BJ (cell line): ENCODE data around the gene INSL3. TPM values are rescaled to one million over a fixed set of nuclear protein-coding genes. Genes with fewer than 3 reads are reported as not detected.

ENCODE experiments used
- CTCF ChIA-PET: fragments of 350-600 bp; formaldehyde crosslinking; extraction: SDS; loops from one replicate; lab custom pipeline; 2021; ENCODE audit warnings: antibody characterized with exemption, inconsistent platforms; lab: Yijun Ruan, JAX
- POLR2A ChIA-PET: fragments of 300-600 bp; sonication (Branson Sonifier 250); formaldehyde crosslinking; extraction: SDS; loops from one replicate; lab custom pipeline; 2021; ENCODE audit warnings: antibody characterized with exemption; lab: Charles Lee
- DNase-seq: peaks from one replicate; pipeline ENCODE4 v3.0.0-alpha.2; 2011; ENCODE audit warnings: low read depth
- H3K27me3 ChIP-seq: 2 replicates; pipeline ENCODE4 v1.6.0; 2011; ENCODE audit warnings: low read length; ENCODE audit not compliant: control insufficient read depth, insufficient read depth
- H3K36me3 ChIP-seq: 2 replicates; pipeline ENCODE4 v1.5.1; 2011; ENCODE audit warnings: low read length; ENCODE audit not compliant: control insufficient read depth, insufficient read depth
- H3K4me3 ChIP-seq: 2 replicates; pipeline ENCODE4 v1.5.1; 2011; ENCODE audit warnings: low read depth, mild to moderate bottlenecking, control low read depth, low read length
- polyA plus RNA-seq: library from polyadenylated mRNA; depleted of rRNA; stranded (reverse); fragments of >200 nt; gene quantifications from 2 replicates; pipeline ENCODE4 v1.2.3, GENCODE V29; 2011
- TF ChIP-seq, protein P1 (sequence below): IDR thresholded peaks from 2 replicates; pipeline ENCODE4 v1.5.1; 2011; ENCODE audit warnings: low read depth, mild to moderate bottlenecking, control low read depth, inconsistent platforms, low read length, moderate library complexity; ENCODE audit not compliant: insufficient read depth

The INSL3 gene
- polyA plus RNA-seq, 1 experiment: 0.18 TPM

- Histone ChIP-seq H3K27me3 (peaks cover 7% of the 10 kb centered on the region), H3K36me3 (peaks cover 26% of the 10 kb centered on the region), H3K4me3 (no peak overlapping the region)
- TF ChIP-seq, protein P1, sequence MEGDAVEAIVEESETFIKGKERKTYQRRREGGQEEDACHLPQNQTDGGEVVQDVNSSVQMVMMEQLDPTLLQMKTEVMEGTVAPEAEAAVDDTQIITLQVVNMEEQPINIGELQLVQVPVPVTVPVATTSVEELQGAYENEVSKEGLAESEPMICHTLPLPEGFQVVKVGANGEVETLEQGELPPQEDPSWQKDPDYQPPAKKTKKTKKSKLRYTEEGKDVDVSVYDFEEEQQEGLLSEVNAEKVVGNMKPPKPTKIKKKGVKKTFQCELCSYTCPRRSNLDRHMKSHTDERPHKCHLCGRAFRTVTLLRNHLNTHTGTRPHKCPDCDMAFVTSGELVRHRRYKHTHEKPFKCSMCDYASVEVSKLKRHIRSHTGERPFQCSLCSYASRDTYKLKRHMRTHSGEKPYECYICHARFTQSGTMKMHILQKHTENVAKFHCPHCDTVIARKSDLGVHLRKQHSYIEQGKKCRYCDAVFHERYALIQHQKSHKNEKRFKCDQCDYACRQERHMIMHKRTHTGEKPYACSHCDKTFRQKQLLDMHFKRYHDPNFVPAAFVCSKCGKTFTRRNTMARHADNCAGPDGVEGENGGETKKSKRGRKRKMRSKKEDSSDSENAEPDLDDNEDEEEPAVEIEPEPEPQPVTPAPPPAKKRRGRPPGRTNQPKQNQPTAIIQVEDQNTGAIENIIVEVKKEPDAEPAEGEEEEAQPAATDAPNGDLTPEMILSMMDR: no peak
- CTCF ChIA-PET: interaction anchor here (1.8 to 2.9 kb wide), 3 partner anchors 10 to 72 kb away, joined by 7 to 19 read pairs (median 12); partner anchors contain the start of gene CCDC124
- POLR2A ChIA-PET: interaction anchor here (0.6 kb wide), 1 partner anchor 9 kb away, joined by 4 read pairs; no protein-coding TSS in a partner anchor
- no peak for DNase-seq
Measured at GRCh38 chr19:17865364-17866311, 44.3 kb upstream of the INSL3 start.

- no peak for DNase-seq
- H3K27me3 ChIP-seq: no peaks in the 10 kb centered on the region
- no peak overlapping the region for H3K4me3 ChIP-seq
- CTCF ChIA-PET: interaction anchor here (1.4 to 2.9 kb wide), 2 partner anchors 69 to 133 kb away, joined by 5 to 19 read pairs; partner anchors contain the start of gene CCDC124
- POLR2A ChIA-PET: interaction anchor here (0.5 kb wide), 1 partner anchor 16 kb away, joined by 4 read pairs; no protein-coding TSS in a partner anchor
- peaks cover 26% of the 10 kb centered on the region for H3K36me3 ChIP-seq
- TF ChIP-seq, protein P1: no peak
Measured at GRCh38 chr19:17863520-17864182, 42.3 kb upstream of the INSL3 start.

DNA sequence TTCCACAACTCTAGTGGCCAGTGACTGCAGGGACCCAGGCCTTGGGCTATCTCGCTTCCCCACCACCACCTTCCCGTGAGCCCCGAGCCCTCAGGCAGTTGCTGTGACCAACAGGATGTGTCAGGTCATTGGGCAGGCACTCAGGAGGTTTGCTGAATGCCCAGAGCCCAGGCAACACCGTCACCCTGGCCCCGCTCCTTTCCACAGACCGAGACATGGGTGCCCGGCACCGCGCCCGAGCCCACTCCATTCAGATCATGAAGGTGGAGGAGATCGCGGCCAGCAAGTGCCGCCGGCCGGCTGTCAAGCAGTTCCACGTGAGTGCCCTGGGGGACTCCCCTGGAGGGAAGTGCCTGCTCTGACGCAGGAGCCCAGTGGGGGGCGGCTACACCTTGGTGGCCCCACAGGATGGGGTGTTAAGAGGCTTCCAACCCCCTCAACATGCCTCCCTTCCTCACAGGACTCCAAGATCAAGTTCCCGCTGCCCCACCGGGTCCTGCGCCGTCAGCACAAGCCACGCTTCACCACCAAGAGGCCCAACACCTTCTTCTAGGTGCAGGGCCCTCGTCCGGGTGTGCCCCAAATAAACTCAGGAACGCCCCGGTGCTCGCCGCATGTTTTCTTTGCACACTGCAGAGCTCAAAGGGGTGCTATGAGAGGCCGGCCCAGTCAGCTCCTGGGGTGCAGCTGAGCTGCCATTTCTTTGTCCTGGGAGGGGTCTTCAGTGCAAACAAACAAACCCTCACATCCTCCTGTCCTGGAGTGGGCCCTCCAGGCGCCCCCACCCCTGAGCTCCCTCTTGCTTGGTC, 41.6 kb upstream of the INSL3 start:
- DNase-seq: no peak
- ChIA-PET POLR2A (interaction anchor here (0.5 to 0.6 kb wide), 2 partner anchors 17 to 90 kb away, joined by 3 to 4 read pairs; no protein-coding TSS in a partner anchor), CTCF (interaction anchor here (1.1 to 2.9 kb wide), 3 partner anchors 70 to 134 kb away, joined by 3 to 19 read pairs (median 5); partner anchors contain the start of gene CCDC124)
- Histone ChIP-seq H3K36me3 (peaks cover 26% of the 10 kb centered on the region), H3K27me3 (no peaks in the 10 kb centered on the region), H3K4me3 (no peak overlapping the region)
- TF ChIP-seq, protein P1: no peak

- POLR2A ChIA-PET: no interaction called here
- TF ChIP-seq, protein P1: no peak
- Histone ChIP-seq H3K36me3 (peaks cover 26% of the 10 kb centered on the region), H3K27me3 (no peaks in the 10 kb centered on the region), H3K4me3 (peak overlapping the region; percentile 11)
- CTCF ChIA-PET: interaction anchor here (1.1 to 3.8 kb wide), 3 partner anchors 13 to 74 kb away, joined by 3 to 54 read pairs (median 30); partner anchors contain the start of genes CCDC124 and JAK3
- DNase-seq: no peak
Measured at GRCh38 chr19:17861542-17862402, 40.5 kb upstream of the INSL3 start.
